Osteocyte (in vitro differentiated cells): ENCODE results near the gene ST7. TPM values are rescaled to one million over a fixed set of nuclear protein-coding genes. Genes with fewer than 3 reads are reported as not detected.

ENCODE experiments used
- DNase-seq: peaks from one replicate; pipeline ENCODE4 v3.0.0; 2021; ENCODE audit warnings: mixed read lengths; ENCODE audit not compliant: unreplicated experiment; ENCODE audit errors: extremely low spot score
- H3K27ac Mint-ChIP-seq: one replicate; pipeline ENCODE4 v1.8.0; 2021; ENCODE audit warnings: mild to moderate bottlenecking, mixed read lengths; ENCODE audit not compliant: unreplicated experiment
- H3K27me3 Mint-ChIP-seq: one replicate; pipeline ENCODE4 v1.8.0; 2021; ENCODE audit warnings: mixed read lengths; ENCODE audit not compliant: unreplicated experiment
- H3K36me3 Mint-ChIP-seq: one replicate; pipeline ENCODE4 v1.8.0; 2021; ENCODE audit warnings: mixed read lengths; ENCODE audit not compliant: unreplicated experiment
- H3K4me1 Mint-ChIP-seq: one replicate; pipeline ENCODE4 v1.8.0; 2021; ENCODE audit warnings: mixed read lengths; ENCODE audit not compliant: unreplicated experiment
- H3K4me3 Mint-ChIP-seq: one replicate; pipeline ENCODE4 v1.8.0; 2021; ENCODE audit warnings: mild to moderate bottlenecking, moderate library complexity, mixed read lengths; ENCODE audit not compliant: unreplicated experiment
- H3K9me3 Mint-ChIP-seq: one replicate; pipeline ENCODE4 v1.8.0; 2021; ENCODE audit warnings: mixed read lengths; ENCODE audit not compliant: unreplicated experiment
- total RNA-seq: library from RNA; stranded (reverse); gene quantifications from 2 replicates; pipeline ENCODE4 v1.2.1, GENCODE V29; 2021
- TF ChIP-seq, protein P1 (sequence below): fragments of 200-600 bp; sonication (generic); IDR thresholded peaks from 2 replicates; pipeline ENCODE4 v1.5.0; 2021; ENCODE audit warnings: antibody characterized with exemption, mild to moderate bottlenecking, moderate library complexity

The ST7 gene
- total RNA-seq, 1 donor from 2014 or later = 68.5 TPM

DNA sequence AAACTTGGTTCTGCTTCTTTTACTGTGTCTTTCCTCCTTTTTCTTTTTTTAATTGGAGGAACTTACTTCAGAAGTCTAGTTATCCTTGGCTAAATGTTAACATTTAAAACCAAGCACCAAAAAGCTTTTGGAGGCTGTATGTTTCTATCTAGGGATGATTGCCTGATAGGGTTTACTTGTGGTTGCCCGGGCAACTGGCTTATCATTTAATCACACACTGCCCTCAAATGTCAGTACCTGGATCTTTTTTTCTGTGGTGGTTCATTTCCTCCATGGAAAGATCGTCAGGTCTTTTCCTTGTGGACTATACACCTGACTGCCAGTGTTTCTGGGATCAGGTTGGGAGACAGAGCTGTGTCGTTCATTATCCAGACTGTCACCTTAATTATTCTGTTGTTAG, 196.4 kb downstream of the ST7 start:
- peaks cover 29% of the 10 kb centered on the region for H3K36me3 Mint-ChIP-seq
- H3K9me3 Mint-ChIP-seq = no peaks in the 10 kb centered on the region
- TF ChIP-seq, protein P1, sequence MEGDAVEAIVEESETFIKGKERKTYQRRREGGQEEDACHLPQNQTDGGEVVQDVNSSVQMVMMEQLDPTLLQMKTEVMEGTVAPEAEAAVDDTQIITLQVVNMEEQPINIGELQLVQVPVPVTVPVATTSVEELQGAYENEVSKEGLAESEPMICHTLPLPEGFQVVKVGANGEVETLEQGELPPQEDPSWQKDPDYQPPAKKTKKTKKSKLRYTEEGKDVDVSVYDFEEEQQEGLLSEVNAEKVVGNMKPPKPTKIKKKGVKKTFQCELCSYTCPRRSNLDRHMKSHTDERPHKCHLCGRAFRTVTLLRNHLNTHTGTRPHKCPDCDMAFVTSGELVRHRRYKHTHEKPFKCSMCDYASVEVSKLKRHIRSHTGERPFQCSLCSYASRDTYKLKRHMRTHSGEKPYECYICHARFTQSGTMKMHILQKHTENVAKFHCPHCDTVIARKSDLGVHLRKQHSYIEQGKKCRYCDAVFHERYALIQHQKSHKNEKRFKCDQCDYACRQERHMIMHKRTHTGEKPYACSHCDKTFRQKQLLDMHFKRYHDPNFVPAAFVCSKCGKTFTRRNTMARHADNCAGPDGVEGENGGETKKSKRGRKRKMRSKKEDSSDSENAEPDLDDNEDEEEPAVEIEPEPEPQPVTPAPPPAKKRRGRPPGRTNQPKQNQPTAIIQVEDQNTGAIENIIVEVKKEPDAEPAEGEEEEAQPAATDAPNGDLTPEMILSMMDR = no peak
- no peak for DNase-seq
- H3K27me3 Mint-ChIP-seq = no peaks in the 10 kb centered on the region
- H3K4me1 Mint-ChIP-seq = peaks cover 10% of the 10 kb centered on the region
- H3K27ac Mint-ChIP-seq = no peak overlapping the region
- no peak overlapping the region for H3K4me3 Mint-ChIP-seq

DNA sequence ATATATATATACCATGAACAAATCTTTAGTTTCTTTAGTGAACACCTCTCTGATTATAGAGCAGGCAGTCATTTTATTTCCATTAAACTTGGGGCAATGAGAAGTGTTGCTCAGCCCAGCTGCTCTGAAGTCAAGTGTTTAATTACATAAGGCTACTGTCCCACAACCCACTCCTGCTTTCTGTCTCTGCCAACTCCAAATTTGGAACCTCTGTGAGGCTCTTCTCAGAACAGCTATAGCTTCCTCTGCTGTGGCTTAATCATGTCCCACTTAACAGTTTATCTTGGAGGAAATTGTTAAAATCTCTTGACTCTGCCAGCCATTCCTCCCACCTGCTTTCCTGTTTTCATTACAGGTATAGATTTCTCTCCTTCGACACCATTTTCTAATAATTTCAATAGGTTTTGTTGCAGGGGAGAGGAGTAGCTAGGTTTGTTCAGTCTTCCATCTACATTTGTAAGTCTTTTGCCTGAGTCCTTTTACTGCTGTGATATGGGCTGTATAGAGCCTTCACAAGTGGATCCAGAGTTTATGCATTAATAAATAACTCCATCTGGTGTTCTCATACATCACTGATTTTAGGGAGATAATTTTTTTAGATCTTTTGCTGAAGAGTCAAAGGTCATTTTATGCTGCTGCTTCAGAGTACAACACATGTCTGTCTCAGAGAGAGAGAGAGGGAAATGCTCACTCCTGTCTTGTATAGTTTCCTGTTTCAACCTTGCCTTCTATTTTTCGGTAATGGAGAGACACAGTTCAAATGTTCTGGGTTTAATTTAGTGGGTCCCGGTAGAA, 199.1 kb downstream of the ST7 start:
- H3K27me3 Mint-ChIP-seq = no peaks in the 10 kb centered on the region
- H3K4me1 Mint-ChIP-seq = no peaks in the 10 kb centered on the region
- no peak overlapping the region for H3K27ac Mint-ChIP-seq
- no peaks in the 10 kb centered on the region for H3K9me3 Mint-ChIP-seq
- no peak for DNase-seq
- peaks cover 17% of the 10 kb centered on the region for H3K36me3 Mint-ChIP-seq
- H3K4me3 Mint-ChIP-seq = no peak overlapping the region
- TF ChIP-seq, protein P1 = no peak

DNA sequence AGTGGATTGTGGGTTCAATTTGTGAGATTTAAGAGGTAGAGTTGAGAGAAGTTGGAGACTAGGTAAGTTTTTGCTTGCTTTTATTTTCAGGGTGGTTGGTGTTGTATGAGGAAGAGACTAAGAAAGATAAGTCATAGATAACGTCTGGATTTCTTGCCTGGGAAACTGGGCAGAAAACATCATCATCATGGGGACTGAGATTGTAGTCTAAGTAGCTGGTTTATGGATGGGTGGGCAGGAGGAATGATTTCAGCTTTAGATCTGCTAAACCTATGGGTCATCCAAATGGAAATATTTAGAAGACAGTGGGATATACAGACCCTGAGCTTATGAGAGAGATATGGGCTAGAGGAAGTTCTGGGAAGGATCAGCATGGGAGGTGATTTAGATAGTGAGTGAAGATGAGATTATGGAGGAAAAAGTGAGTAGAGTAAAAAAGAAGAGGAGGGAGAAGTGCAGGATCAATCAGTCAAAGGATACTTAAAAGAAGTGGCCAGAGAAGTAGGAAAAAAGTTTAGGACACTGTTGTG, 199.8 kb downstream of the ST7 start:
- DNase-seq = no peak
- Mint-ChIP-seq H3K9me3 (no peaks in the 10 kb centered on the region), H3K27ac (no peak overlapping the region), H3K4me3 (no peak overlapping the region), H3K27me3 (no peaks in the 10 kb centered on the region), H3K4me1 (no peaks in the 10 kb centered on the region), H3K36me3 (peaks cover 14% of the 10 kb centered on the region)
- TF ChIP-seq, protein P1 = no peak

DNA sequence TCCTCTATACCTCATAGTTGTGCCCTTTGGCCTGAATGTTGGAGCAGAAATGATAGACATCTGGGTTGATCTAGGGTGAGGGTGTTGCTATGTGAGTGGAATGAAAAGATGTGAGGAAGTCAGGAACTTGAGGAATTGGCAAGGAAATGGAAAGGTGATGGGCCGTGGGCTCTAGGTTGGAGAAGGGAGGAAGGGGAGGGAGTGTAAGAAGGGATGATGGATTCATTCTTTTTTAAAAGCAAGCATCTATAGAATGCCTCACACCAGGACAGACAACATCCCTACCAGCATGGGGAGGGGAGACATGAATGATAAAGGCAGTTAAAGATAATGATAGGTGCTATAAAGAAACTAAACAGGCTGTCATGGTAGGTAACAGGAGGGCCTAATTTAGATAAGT, 201.4 kb downstream of the ST7 start:
- H3K4me3 Mint-ChIP-seq = no peak overlapping the region
- no peaks in the 10 kb centered on the region for H3K27me3 Mint-ChIP-seq
- H3K4me1 Mint-ChIP-seq = peaks cover 8% of the 10 kb centered on the region
- TF ChIP-seq, protein P1 = no peak
- peaks cover 11% of the 10 kb centered on the region for H3K36me3 Mint-ChIP-seq
- DNase-seq = no peak
- H3K27ac Mint-ChIP-seq = no peak overlapping the region
- no peaks in the 10 kb centered on the region for H3K9me3 Mint-ChIP-seq

DNA sequence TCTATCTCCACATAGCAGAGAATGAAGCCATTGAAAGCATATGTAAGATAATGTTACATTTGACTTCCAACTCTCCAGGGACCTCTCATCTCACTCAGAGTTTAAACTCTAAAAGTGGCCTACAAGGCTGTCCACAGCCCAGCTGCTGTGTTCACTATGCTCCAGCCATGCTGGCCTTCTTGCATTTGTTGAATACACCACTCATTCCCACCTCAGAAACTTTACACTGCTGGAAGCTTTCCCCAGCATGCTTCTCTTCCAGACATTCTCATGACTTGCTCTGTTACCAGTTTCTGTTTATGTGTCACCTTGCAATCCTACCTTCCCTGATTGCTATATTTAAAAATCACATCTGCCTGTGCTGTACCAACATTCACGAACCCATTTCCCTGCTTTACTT, 202.4 kb downstream of the ST7 start:
- H3K27ac Mint-ChIP-seq = no peak overlapping the region
- H3K36me3 Mint-ChIP-seq = peaks cover 6% of the 10 kb centered on the region
- H3K4me3 Mint-ChIP-seq = no peak overlapping the region
- H3K4me1 Mint-ChIP-seq = peaks cover 8% of the 10 kb centered on the region
- no peak for DNase-seq
- no peaks in the 10 kb centered on the region for H3K27me3 Mint-ChIP-seq
- no peaks in the 10 kb centered on the region for H3K9me3 Mint-ChIP-seq
- TF ChIP-seq, protein P1 = no peak
